ENCODE measurements around the gene SERPINB5. TPM values are rescaled to one million over a fixed set of nuclear protein-coding genes. Genes with fewer than 3 reads are reported as not detected.

Gene SERPINB5
- total RNA-seq, 2 donors from 2014 or later: not detected

DNA sequence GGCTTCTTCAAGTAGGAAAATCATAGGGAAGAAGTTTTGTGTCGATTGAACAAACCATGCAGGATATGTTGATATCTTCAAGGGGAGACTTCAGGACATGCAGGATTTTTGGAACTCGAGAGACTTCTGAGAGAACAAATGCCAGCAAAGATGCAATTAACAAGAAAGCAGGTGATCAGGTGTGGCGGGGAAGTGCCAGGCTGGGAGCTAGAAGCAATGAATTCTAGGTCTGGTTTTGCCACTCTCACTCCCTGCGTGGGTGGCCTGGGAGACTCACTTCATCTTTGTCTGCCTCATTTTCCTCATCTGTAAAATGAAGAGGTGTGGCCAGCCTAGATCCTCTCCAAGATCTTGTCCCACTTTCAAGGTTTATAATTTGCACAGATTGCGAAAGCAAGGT lies 3.1 kb downstream of the SERPINB5 start:
- no peaks in the 10 kb centered on the region for H3K4me1 ChIP-seq
- ATAC-seq (no peak), DNase-seq (no peak)
- H3K36me3 ChIP-seq (replicated peaks in 1 of 2; ENCODE audit: insufficient read depth in 1 of 2, low read depth in 2 of 2): no peaks in the 10 kb centered on the region
- intact Hi-C loops (cut with DNase I): no loop called here
- H3K9me3 ChIP-seq: no peaks in the 10 kb centered on the region
- 66 to 73% methylated on average over 5 of the region's 5 CpGs for WGBS, 2 donors
- no peaks in the 10 kb centered on the region for H3K27me3 ChIP-seq
- TF ChIP-seq POLR2A (IDR thresholded peaks at IDR 0.05): no peak
- TF ChIP-seq, protein P1, sequence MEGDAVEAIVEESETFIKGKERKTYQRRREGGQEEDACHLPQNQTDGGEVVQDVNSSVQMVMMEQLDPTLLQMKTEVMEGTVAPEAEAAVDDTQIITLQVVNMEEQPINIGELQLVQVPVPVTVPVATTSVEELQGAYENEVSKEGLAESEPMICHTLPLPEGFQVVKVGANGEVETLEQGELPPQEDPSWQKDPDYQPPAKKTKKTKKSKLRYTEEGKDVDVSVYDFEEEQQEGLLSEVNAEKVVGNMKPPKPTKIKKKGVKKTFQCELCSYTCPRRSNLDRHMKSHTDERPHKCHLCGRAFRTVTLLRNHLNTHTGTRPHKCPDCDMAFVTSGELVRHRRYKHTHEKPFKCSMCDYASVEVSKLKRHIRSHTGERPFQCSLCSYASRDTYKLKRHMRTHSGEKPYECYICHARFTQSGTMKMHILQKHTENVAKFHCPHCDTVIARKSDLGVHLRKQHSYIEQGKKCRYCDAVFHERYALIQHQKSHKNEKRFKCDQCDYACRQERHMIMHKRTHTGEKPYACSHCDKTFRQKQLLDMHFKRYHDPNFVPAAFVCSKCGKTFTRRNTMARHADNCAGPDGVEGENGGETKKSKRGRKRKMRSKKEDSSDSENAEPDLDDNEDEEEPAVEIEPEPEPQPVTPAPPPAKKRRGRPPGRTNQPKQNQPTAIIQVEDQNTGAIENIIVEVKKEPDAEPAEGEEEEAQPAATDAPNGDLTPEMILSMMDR (IDR thresholded peaks at IDR 0.05): no peak
- no peak overlapping the region for H3K4me3 ChIP-seq
- H3K27ac ChIP-seq: no peak overlapping the region

DNA sequence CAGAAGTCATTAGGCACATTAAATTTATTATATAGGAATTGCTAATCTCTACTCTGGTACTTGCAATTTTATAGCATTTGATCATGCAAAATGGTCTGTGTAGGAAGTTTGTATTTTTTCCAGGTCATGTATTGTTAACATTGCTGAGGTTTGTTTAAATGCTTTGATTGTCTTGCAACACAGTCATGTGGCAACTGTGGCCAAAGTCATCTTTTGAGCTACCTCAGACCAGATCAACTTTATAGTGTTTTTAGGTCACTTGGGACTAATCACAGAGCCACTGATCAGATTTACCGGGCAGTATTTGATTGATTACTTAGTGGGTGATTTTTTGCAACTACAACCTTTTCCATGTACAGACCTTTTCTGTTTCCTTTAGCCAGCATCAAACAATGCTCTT lies 3.7 kb downstream of the SERPINB5 start:
- TF ChIP-seq, protein P1 (IDR thresholded peaks at IDR 0.05): no peak
- no peak for TF ChIP-seq POLR2A (IDR thresholded peaks at IDR 0.05)
- Histone ChIP-seq H3K4me3 (no peak overlapping the region), H3K9me3 (no peaks in the 10 kb centered on the region), H3K36me3 (replicated peaks in 1 of 2; ENCODE audit: insufficient read depth in 1 of 2, low read depth in 2 of 2) (no peaks in the 10 kb centered on the region), H3K4me1 (no peaks in the 10 kb centered on the region), H3K27me3 (no peaks in the 10 kb centered on the region), H3K27ac (no peak overlapping the region)
- 47 to 67% methylated on average over 1 of the region's 1 CpG for WGBS, 2 donors
- ATAC-seq (no peak), DNase-seq (no peak)
- intact Hi-C loops (cut with DNase I): no loop called here

- TF ChIP-seq POLR2A (IDR thresholded peaks at IDR 0.05): no peak
- TF ChIP-seq, protein P1 (IDR thresholded peaks at IDR 0.05): no peak
- ATAC-seq (no peak), DNase-seq (no peak)
- 58 to 64% methylated on average over 2 of the region's 2 CpGs for WGBS, 2 donors
- Histone ChIP-seq H3K9me3 (no peaks in the 10 kb centered on the region), H3K4me3 (no peak overlapping the region), H3K27ac (no peak overlapping the region), H3K36me3 (replicated peaks in 1 of 2; ENCODE audit: insufficient read depth in 1 of 2, low read depth in 2 of 2) (no peaks in the 10 kb centered on the region), H3K4me1 (no peaks in the 10 kb centered on the region), H3K27me3 (no peaks in the 10 kb centered on the region)
- intact Hi-C loops (cut with DNase I): no loop called here
Observed at GRCh38 chr18:63480915-63481314, 4.2 kb downstream of the SERPINB5 start.

DNA sequence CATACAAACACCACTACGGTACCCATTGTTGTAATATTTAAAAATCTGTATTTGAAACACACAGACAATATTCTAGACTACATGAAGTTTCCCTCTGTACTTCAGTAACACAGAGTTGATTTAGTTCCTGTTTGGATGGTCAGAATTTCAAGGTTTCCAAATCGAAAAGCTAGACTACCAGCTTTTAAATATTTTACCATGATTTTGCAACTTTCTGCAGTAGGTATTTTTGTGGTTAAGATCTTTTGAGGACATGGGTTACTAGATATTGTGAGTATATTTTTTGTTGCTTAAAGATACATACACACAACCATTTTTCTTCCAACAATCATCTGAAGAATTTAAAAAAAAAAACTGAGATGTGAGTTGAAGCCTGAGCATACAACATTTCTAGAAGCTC lies 10.9 kb downstream of the SERPINB5 start:
- intact Hi-C loops (cut with DNase I): no loop called here
- Histone ChIP-seq H3K9me3 (no peaks in the 10 kb centered on the region), H3K36me3 (replicated peaks in 1 of 2; ENCODE audit: insufficient read depth in 1 of 2, low read depth in 2 of 2) (no peaks in the 10 kb centered on the region), H3K27ac (no peak overlapping the region), H3K4me3 (no peak overlapping the region), H3K27me3 (no peaks in the 10 kb centered on the region), H3K4me1 (no peaks in the 10 kb centered on the region)
- ATAC-seq (no peak), DNase-seq (no peak)
- WGBS, 2 donors: 46 to 72% methylated on average over 2 of the region's 2 CpGs
- no peak for TF ChIP-seq POLR2A (IDR thresholded peaks at IDR 0.05)
- TF ChIP-seq, protein P1 (IDR thresholded peaks at IDR 0.05): no peak

- no peaks in the 10 kb centered on the region for H3K9me3 ChIP-seq
- no peaks in the 10 kb centered on the region for H3K27me3 ChIP-seq
- TF ChIP-seq POLR2A (IDR thresholded peaks at IDR 0.05): no peak
- TF ChIP-seq, protein P1 (IDR thresholded peaks at IDR 0.05): no peak
- H3K4me3 ChIP-seq: no peak overlapping the region
- intact Hi-C loops (cut with DNase I): no loop called here
- DNase-seq (no peak), ATAC-seq (no peak)
- no peaks in the 10 kb centered on the region for H3K4me1 ChIP-seq
- no peak overlapping the region for H3K27ac ChIP-seq
- H3K36me3 ChIP-seq (replicated peaks in 1 of 2; ENCODE audit: insufficient read depth in 1 of 2, low read depth in 2 of 2): no peaks in the 10 kb centered on the region
- 70 to 82% methylated on average over 2 of the region's 2 CpGs for WGBS, 2 donors
Observed at GRCh38 chr18:63488160-63488559, 11.4 kb downstream of the SERPINB5 start.

Data from body of pancreas (tissue), 4 donors.